GM18508 (cell line): ENCODE measurements around the gene TTC21B.

Source experiments
- ATAC-seq: cut with Tn5 transposase; IDR thresholded peaks from one replicate; pipeline ENCODE4 v1.9.1; 2021; ENCODE audit warnings: moderate number of reproducible peaks; ENCODE audit not compliant: insufficient read depth, unreplicated experiment

TTC21B gene

DNA sequence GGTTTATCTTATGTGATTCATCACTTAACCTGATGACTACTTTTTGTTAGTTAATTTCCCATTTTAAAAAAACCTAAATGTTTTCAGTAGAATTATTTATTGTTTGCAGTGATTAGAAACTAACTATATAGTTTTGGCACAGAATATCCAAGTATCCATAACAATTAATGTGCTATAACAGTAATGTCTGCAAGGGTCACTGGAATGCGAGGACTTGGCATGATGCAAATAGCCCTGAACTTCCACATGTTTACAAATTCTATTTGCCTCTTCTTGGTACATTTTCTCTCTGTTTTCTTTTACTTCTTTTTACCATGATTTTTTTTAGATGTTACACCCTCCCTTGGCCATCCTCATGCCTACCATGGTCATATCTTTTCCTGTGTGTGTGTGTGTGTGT is 110.2 kb downstream of the TTC21B start:
- no peak for ATAC-seq

DNA sequence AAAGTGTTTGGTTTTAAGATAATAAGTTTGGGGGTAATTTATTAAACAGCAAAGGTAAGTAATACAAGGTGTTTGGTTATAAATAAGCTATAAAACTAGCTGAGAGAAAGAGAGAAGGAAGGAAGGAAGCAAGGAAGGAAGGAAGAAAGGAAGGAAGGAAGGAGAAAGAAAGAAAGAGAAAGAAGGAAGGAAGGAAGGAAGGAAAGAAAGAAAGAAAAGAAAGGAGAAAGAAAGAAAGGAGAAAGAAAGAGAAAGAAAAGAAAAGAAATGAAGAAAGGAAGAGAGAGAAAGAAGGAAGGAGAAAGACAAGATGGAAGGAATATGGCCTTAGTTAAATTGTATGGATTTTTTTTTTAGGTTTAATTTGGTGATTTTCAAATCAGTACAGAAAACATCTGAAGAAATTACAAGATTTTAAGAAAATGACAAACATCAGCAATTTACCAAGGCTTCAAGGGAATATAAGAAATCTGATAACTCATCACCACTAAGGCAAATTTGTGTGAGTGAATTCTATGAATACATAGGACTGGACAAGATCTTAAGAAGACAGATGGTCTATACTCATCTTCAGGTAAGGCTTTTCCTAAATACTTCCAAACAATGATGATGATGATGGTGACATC is 113.1 kb downstream of the TTC21B start:
- no peak for ATAC-seq

DNA sequence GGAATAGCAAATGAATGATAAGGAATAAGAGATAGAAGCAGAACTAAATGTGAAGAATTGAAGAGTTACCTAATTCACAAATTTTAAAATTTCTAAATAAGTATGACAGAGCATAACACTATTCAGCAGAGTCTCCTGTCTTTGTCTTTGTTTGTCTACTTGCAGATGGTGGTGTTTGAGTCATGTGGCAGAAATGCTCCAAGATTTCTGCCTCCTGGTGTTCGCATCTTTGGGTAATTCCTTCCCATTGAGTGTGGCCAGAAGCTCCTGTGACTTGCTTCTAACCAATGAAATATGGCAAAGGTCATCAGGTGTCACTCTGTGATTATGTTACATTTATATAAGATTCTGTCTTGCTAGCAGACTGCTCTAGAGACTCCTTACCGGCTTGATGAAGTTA is 114.0 kb downstream of the TTC21B start:
- ATAC-seq, result no peak

DNA sequence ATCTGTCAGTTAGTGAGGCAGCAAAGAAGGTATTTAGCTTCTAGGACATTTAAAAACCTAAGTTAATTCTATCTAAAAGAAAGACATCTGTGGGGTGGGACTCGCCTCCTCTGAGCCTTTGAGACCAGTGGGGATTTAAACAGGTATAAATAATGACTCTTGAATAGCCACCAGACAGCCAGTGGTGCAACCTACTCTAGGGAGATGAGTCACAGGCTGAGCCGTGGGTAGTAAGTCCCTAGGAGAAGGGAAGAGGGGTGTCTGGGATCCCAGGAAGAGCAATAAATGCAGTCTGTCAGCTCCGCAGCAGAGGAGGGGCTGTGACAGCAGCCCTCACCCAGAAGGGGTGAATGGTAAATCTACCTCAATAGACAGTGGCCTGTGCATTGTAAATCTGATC is 116.5 kb downstream of the TTC21B start:
- ATAC-seq, result no peak

DNA sequence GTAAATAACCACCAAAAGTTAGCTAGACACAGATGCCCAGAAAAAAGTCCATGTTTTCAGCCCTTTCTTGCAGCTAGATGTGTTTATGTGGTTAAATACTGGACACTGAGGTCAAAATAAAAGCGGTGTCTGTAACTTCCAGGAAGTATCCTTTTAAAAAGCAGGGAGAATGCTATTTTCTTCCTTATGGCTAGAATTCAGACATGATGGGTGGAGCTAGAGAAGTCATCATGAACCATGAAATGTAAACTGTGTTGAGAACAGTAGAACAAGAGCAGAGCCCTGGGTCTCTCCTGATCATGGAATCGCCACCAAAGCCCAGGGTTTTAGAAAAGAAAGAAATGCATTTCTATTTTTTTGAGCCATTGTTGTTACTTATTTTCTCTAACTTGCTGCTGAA is 118.2 kb downstream of the TTC21B start:
- ATAC-seq, result no peak

DNA sequence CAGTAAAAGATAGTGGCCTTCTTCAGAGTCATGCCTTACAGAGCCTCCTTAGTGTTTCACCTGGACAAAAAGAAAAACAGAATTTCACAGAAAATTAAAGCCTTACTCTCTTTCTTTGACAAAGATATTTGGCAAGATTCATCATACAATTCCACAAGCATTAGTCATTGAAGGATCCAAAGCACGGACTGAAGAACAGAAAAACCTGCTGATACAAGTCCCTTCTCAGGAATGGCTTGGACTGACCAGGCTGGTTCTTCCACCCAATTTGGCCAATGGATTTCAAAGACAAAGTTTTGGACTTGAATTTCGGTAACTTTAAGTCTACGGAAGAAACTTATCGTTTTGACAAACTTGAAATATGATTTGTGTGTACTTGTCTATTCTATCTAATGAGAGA is 120.4 kb downstream of the TTC21B start:
- ATAC-seq, result no peak

DNA sequence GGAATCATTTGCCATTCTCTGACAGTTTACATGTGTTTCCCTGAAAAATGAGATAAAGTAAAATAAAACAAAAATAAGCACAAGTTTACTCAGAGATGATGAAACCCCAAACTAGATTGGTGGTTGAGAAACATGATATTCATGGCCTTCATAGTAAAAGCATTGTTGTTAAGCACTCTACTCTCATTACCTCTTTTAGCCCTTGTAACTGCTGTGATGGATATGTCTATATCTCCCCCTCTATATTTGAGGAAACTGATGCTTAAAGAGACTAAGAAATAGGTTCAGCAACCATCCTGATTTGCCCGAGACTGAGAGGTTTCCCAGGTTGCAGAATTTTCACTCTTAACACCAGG is 125.7 kb downstream of the TTC21B start:
- peak; percentile 5 for ATAC-seq

DNA sequence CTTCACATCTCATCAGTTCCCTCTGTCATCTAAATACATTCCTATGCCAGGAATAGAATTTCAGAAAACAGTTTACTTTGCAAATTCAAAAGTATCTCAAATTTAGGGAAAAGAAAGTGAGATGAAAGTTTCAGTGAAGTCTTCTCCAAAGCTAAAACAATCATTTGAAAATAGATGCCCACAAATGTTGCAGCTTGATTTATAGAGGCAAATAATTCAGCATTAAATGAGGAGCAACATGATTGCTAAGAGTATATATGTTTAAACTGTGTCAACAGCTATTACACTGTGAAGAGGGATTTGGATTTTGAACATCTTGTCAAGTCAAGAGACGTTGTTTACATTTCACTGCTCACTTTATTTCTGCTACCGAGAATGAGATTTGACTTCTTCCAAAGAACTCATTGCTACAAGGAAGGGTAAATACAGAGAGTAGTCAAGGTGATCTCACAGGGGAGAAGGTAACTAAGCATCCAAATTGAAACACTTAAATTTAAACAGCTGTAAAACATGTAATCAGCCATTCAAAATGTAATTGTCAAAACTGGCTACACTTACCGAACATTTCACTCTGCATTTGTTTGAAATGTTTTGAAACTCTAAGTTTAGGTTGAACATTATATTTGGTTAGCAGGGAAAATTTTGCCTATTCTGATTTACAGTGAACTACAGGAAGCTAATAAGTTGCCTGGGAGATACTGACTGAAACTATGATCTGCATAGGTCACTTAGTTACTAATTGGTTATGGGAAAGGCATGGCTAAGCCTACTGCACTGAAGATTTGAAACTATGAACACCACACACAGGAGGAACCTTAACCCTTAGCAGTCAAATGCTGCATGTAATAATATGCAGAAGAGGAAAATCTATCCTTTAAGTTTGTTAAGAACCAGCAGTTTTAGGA is 126.3 kb downstream of the TTC21B start:
- peak; percentile 71 for ATAC-seq

DNA sequence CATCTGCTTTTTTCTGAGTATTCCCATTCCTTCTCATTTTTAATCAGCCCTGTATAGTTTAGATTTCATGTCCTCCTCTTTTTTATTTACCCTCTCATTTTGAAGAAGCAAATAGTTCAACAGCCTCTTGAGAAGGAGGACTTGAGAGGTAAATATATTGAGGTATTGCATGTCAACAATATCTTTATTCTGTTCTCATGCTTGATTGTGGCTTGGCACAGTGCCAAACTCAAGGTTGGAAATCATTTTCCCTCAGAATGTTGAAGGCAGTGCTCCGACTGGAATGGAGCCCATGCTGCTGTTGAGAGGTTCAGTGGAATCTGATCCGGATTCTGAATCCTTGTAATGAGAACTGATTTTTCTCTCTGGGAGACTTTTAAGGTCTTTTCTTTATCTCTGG is 128.5 kb downstream of the TTC21B start:
- no peak for ATAC-seq
